Spleen (tissue), 11 donors: ENCODE results near the gene STRBP. TPM values are rescaled to one million over a fixed set of nuclear protein-coding genes. Genes with fewer than 3 reads are reported as not detected.
A peak's percentile ranks its signal among the peaks of the same experiment; 100 is the strongest.

ENCODE experiments used
- DNase-seq: peaks from one replicate; pipeline ENCODE4 v3.0.0-alpha.2; 2020
- H3K27ac ChIP-seq, 8 donors: fragments of 200-600 bp; sonication (generic) in 7 of 8; 1 replicate in 4 of 8; 2 replicates in 4 of 8; pipeline versions ENCODE4 v1.5.0 to v1.8.0; 2016 to 2021; ENCODE audit warnings: inconsistent platforms in 4 of 8, mild to moderate bottlenecking in 4 of 8, moderate library complexity in 1 of 8
- H3K27me3 ChIP-seq, 7 donors: fragments of 200-600 bp; sonication (generic) in 6 of 7; replicated peaks in 1 of 7; 1 replicate in 4 of 7; 2 replicates in 3 of 7; pipeline versions ENCODE4 v1.5.0 to v1.8.0; 2016 to 2021; ENCODE audit warnings: inconsistent platforms in 3 of 7, mild to moderate bottlenecking in 1 of 7
- H3K36me3 ChIP-seq, 6 donors: fragments of 200-600 bp; sonication (generic) in 5 of 6; 1 replicate in 4 of 6; 2 replicates in 2 of 6; pipeline versions ENCODE4 v1.5.0 to v1.8.0; 2016 to 2021; ENCODE audit warnings: inconsistent platforms in 2 of 6
- H3K4me1 ChIP-seq, 6 donors: fragments of 200-600 bp; sonication (generic) in 5 of 6; 1 replicate in 3 of 6; 2 replicates in 3 of 6; pipeline versions ENCODE4 v1.5.0 to v1.8.0; 2016 to 2021; ENCODE audit warnings: inconsistent platforms in 3 of 6
- H3K4me3 ChIP-seq, 8 donors: fragments of 200-600 bp; sonication (generic) in 7 of 8; 1 replicate in 4 of 8; 2 replicates in 4 of 8; pipeline versions ENCODE4 v1.5.0 to v1.8.0; 2016 to 2021; ENCODE audit warnings: inconsistent platforms in 4 of 8, mild to moderate bottlenecking in 4 of 8, moderate library complexity in 2 of 8
- H3K9me3 ChIP-seq, 8 donors: fragments of 200-600 bp; sonication (generic) in 7 of 8; 1 replicate in 4 of 8; 2 replicates in 4 of 8; pipeline versions ENCODE4 v1.5.0 to v1.8.0; 2016 to 2021; ENCODE audit warnings: inconsistent platforms in 4 of 8
- CTCF ChIP-seq, 11 experiments: fragments of 200-600 bp in 7 of 11; fragments of 450-650 bp in 4 of 11; sonication (generic) in 4 of 11; IDR thresholded peaks in 8 of 11; conservative IDR thresholded peaks in 3 of 11; 1 replicate in 7 of 11; 2 replicates in 4 of 11; pipeline versions ENCODE4 v1.4.0 to v1.8.0; 2016 to 2021; ENCODE audit warnings: antibody characterized with exemption in 11 of 11, inconsistent platforms in 4 of 11, mild to moderate bottlenecking in 1 of 11
- POLR2A ChIP-seq, 3 donors: fragments of 450-650 bp; IDR thresholded peaks; one replicate each; pipeline ENCODE4 v1.5.1; 2017; ENCODE audit warnings: antibody characterized with exemption in 3 of 3, mild to moderate bottlenecking in 1 of 3
- POLR2AphosphoS5 ChIP-seq, 3 donors: sonication (generic); formaldehyde crosslinking; IDR thresholded peaks; one replicate each; pipeline ENCODE4 v1.5.1; 2017; ENCODE audit warnings: antibody characterized with exemption in 3 of 3
- WGBS, 5 donors: extraction: QIAGEN DNeasy Blood & Tissue Kit in 3 of 5; methylation state at CpG; one replicate each; pipeline versions ENCODE4 v1.1.5 to v1.1.7; 2013 to 2018; 5-methylcytosine and 5-hydroxymethylcytosine counted together
- intact Hi-C: fragments of 100-400 bp; cut with DNase I; formaldehyde crosslinking; loops from one replicate; pipeline ENCODE4 v1.15.0; 2023; ENCODE audit warnings: low total_unique reads
- polyA plus RNA-seq, 3 donors: library from polyadenylated mRNA; stranded (reverse); fragments of 200-250 nt; gene quantifications; one replicate each; pipeline ENCODE4 v1.2.1, GENCODE V29; 2013
- total RNA-seq, 7 donors: library from RNA; depleted of rRNA in 3 of 7; stranded (reverse); fragments of >200 nt in 3 of 7; fragmentation: NEBNext Ultra II Directional in 4 of 7; extraction: Animal tissue kit (Norgen Biotek cat#: 25700) in 4 of 7; gene quantifications; one replicate each; pipeline versions ENCODE4 v1.1.0 to v1.2.1, GENCODE V29; 2016 to 2021
- donor health status: healthy with polysubstance abuse.
- donor health status: DM: no; HTN: no; CAD: no; lungs with moderate emphysema.
- donor health status: DM: no; HTN: no; CAD: no.
- donor health status: Bipolar disorder and iron deficiency.
- donor health status: healthy.
- donor health status: DM: no; HTN: no; CAD: no.
- donor health status: DM: yes; HTN: yes; CAD: no.

STRBP gene
- total and polyA plus RNA-seq, 10 donors = 23.8 to 57.1 (median 36.7) TPM

GRCh38 chr9:123128591-123128990 is 139.8 kb downstream of the STRBP start:
- H3K36me3 ChIP-seq = peaks cover 0 to 98% (median 19%) of the 10 kb centered on the region in 6 donors
- intact Hi-C loops = no loop called here
- WGBS, 5 donors = 93 to 99% (median 98%) methylated on average over 4 of the region's 4 CpGs

GRCh38 chr9:123127512-123128075 is 140.8 kb downstream of the STRBP start:
- H3K27ac ChIP-seq = peak overlapping the region in 1 of 8 donors; percentile 17
- intact Hi-C loops = no loop called here
- 64 to 75% (median 69%) methylated on average over 3 of the region's 3 CpGs for WGBS, 5 donors
- no peak overlapping the region for H3K4me3 ChIP-seq
- H3K36me3 ChIP-seq = peaks cover 0 to 98% (median 17%) of the 10 kb centered on the region in 6 donors
- H3K4me1 ChIP-seq = peaks cover 0 to 5% (median 0%) of the 10 kb centered on the region in 6 donors
- no peaks in the 10 kb centered on the region for H3K27me3 ChIP-seq
- no peak for DNase-seq
- H3K9me3 ChIP-seq = no peaks in the 10 kb centered on the region
- no peak for TF ChIP-seq POLR2A (IDR thresholded peaks at IDR 0.05)

More at GRCh38 chr9:123128591-123128990, 139.8 kb downstream of the STRBP start:
- Histone ChIP-seq H3K9me3 (no peaks in the 10 kb centered on the region), H3K4me3 (no peak overlapping the region), H3K27ac (no peak overlapping the region), H3K27me3 (no peaks in the 10 kb centered on the region), H3K4me1 (peaks cover 0 to 5% (median 0%) of the 10 kb centered on the region in 6 donors)
- no peak for TF ChIP-seq POLR2AphosphoS5 (IDR thresholded peaks at IDR 0.05)
- TF ChIP-seq POLR2A (IDR thresholded peaks at IDR 0.05) = no peak
- TF ChIP-seq CTCF (IDR thresholded peaks at IDR 0.05 in 8 of 11, conservative IDR thresholded peaks at IDR 0.05 in 3 of 11) = no peak
- DNase-seq = no peak

- Histone ChIP-seq H3K4me3 (no peak overlapping the region), H3K4me1 (no peaks in the 10 kb centered on the region), H3K9me3 (no peaks in the 10 kb centered on the region), H3K27ac (no peak overlapping the region), H3K36me3 (peaks cover 0 to 64% (median 7%) of the 10 kb centered on the region in 6 donors), H3K27me3 (no peaks in the 10 kb centered on the region)
- 93 to 100% (median 97%) methylated on average over 3 of the region's 3 CpGs for WGBS, 5 donors
- no peak for TF ChIP-seq POLR2AphosphoS5 (IDR thresholded peaks at IDR 0.05)
- intact Hi-C loops = no loop called here
- DNase-seq = no peak
Observed at GRCh38 chr9:123121457-123121856, 146.9 kb downstream of the STRBP start.

- Histone ChIP-seq H3K9me3 (no peaks in the 10 kb centered on the region), H3K27me3 (no peaks in the 10 kb centered on the region), H3K27ac (no peak overlapping the region), H3K4me3 (no peak overlapping the region), H3K36me3 (peaks cover 0 to 64% (median 6%) of the 10 kb centered on the region in 6 donors), H3K4me1 (no peaks in the 10 kb centered on the region)
- intact Hi-C loops = no loop called here
- DNase-seq = no peak
- no peak for TF ChIP-seq POLR2AphosphoS5 (IDR thresholded peaks at IDR 0.05)
- no peak for TF ChIP-seq CTCF (IDR thresholded peaks at IDR 0.05 in 8 of 11, conservative IDR thresholded peaks at IDR 0.05 in 3 of 11)
- no peak for TF ChIP-seq POLR2A (IDR thresholded peaks at IDR 0.05)
- 90 to 100% (median 98%) methylated on average over 1 of the region's 1 CpG for WGBS, 5 donors
Observed at GRCh38 chr9:123120953-123121352, 147.4 kb downstream of the STRBP start.

- peaks cover 0 to 64% (median 6%) of the 10 kb centered on the region in 6 donors for H3K36me3 ChIP-seq
- no peaks in the 10 kb centered on the region for H3K4me1 ChIP-seq
- H3K27ac ChIP-seq = no peak overlapping the region
- TF ChIP-seq CTCF (IDR thresholded peaks at IDR 0.05 in 8 of 11, conservative IDR thresholded peaks at IDR 0.05 in 3 of 11) = no peak
- TF ChIP-seq POLR2AphosphoS5 (IDR thresholded peaks at IDR 0.05) = no peak
- no peak for TF ChIP-seq POLR2A (IDR thresholded peaks at IDR 0.05)
- intact Hi-C loops = no loop called here
- H3K27me3 ChIP-seq = no peaks in the 10 kb centered on the region
- no peak overlapping the region for H3K4me3 ChIP-seq
- WGBS, 5 donors = 87 to 96% (median 89%) methylated on average over 5 of the region's 5 CpGs
- DNase-seq = no peak
- no peaks in the 10 kb centered on the region for H3K9me3 ChIP-seq
Observed at GRCh38 chr9:123120131-123120530, 148.3 kb downstream of the STRBP start.
